BLaER1 treated with 17β-estradiol and CSF1 and Interleukin-3, amounts not matched to agents 10 nM and 100 nM (cell line): ENCODE results near the gene ZBTB7C.
"Not testable (repeated sequence)": the region's sequence is repeated elsewhere in the genome, so short reads cannot be mapped to it uniquely, and the experiment has no call there.

ENCODE experiments used
- H3K27ac ChIP-seq, 11 experiments: shearing (Covaris generic); formaldehyde crosslinking; 2 replicates each; pipeline ENCODE4 v1.8.1; 2022
- H3K27me3 ChIP-seq, 11 experiments: shearing (Covaris generic); formaldehyde crosslinking; 2 replicates each; pipeline ENCODE4 v1.8.1; 2022
- H3K36me3 ChIP-seq, 11 experiments: shearing (Covaris generic); formaldehyde crosslinking; 2 replicates each; pipeline ENCODE4 v1.8.1; 2022
- H3K4me1 ChIP-seq, 10 experiments: shearing (Covaris generic); formaldehyde crosslinking; 2 replicates each; pipeline ENCODE4 v1.8.1; 2022
- H3K4me2 ChIP-seq, 11 experiments: shearing (Covaris generic); formaldehyde crosslinking; 2 replicates each; pipeline ENCODE4 v1.8.1; 2022
- H3K4me3 ChIP-seq, 10 experiments: shearing (Covaris generic); formaldehyde crosslinking; 2 replicates each; pipeline ENCODE4 v1.8.1; 2022
- H3K9ac ChIP-seq, 11 experiments: shearing (Covaris generic); formaldehyde crosslinking; 2 replicates each; pipeline ENCODE4 v1.8.1; 2022
- H3K9me3 ChIP-seq, 11 experiments: shearing (Covaris generic); formaldehyde crosslinking; replicated peaks in 1 of 11; 2 replicates each; pipeline ENCODE4 v1.8.1; 2022
- H4K20me1 ChIP-seq, 11 experiments: shearing (Covaris generic); formaldehyde crosslinking; 2 replicates each; pipeline ENCODE4 v1.8.1; 2022
- Cebpa-rat ChIP-seq, 11 experiments: shearing (Covaris generic); IDR thresholded peaks; 2 replicates each; pipeline ENCODE4 v1.8.1; 2022

ZBTB7C gene

DNA sequence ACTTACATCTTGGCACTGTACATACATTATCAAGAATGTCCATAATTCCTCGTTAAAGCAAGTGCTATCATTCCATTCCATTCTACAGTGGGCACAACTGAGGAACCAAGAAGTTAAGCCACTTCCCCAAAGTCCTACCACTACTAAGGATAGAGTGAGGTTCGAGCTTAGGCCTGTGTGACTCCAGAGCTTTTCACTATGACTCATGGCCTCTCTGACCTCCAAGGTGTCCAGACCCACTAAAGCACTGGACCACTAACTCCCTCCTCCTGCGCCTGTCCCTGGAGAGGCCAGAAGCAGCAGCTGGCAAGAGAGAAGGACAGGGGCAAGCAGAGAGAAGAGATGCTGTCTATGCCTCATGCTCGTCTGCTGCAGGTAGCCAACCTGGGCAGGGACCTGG lies 117.0 kb downstream of the ZBTB7C start:
- H3K9ac ChIP-seq = no peak overlapping the region
- H3K4me3 ChIP-seq = no peak overlapping the region
- H3K4me1 ChIP-seq = peaks cover 0 to 37% (median 5%) of the 10 kb centered on the region in 10 experiments; a peak in 7 of 20 replicates
- H4K20me1 ChIP-seq = no peaks in the 10 kb centered on the region
- peak overlapping the region in 2 of 11 experiments; percentile 22 to 46; a peak in 2 of 22 replicates for H3K27ac ChIP-seq
- no peaks in the 10 kb centered on the region for H3K27me3 ChIP-seq
- peak overlapping the region in 3 of 11 experiments; percentile 51 to 83 (median 51); a peak in 6 of 22 replicates for H3K4me2 ChIP-seq
- H3K36me3 ChIP-seq = no peaks in the 10 kb centered on the region
- no peaks in the 10 kb centered on the region for H3K9me3 ChIP-seq
- TF ChIP-seq Cebpa-rat (IDR thresholded peaks at IDR 0.05) = no peak

DNA sequence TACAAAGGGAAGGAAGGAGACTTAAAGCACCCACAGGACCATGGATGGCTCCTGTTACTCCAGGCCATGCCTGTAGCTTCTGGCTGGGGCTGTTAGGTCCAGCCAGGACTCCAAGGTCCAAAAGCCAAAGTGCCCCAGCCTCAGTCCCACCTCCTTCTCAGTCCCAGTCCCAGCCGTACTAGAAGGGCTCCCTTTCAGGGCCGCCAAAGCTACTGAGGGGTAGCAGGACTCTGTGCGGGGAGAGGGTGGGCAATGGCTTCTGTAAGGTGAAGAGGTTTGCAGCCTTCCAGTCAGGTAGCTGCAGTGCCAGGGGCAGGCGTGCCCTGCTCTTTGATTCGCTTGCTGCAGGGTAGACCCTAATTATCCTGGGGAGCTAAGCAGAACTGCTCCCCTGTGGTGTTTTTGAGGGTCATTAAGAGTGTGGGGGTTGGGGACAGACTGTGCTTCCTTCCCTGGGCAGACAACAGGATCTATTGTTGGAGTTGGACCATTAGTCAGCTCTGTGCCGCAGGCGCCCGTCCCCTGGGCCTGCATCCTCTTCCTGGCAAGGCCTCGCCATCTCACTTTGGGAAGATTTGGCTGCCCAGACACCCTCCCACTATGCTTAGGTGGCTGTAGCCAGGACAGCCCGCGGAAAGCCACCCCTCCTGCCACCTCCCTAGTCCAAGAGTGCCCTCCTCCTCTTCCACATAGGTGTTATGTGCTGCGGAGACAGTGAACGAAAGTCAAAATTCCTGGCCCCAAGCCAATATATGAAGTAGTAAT lies 118.8 kb downstream of the ZBTB7C start:
- no peak for TF ChIP-seq Cebpa-rat (IDR thresholded peaks at IDR 0.05)
- H3K4me1 ChIP-seq = peaks cover 0 to 35% (median 5%) of the 10 kb centered on the region in 10 experiments; a peak in 7 of 20 replicates
- no peak overlapping the region for H3K4me2 ChIP-seq
- no peaks in the 10 kb centered on the region for H3K27me3 ChIP-seq
- no peak overlapping the region for H3K27ac ChIP-seq
- H3K9ac ChIP-seq = no peak overlapping the region
- no peak overlapping the region for H3K4me3 ChIP-seq
- H4K20me1 ChIP-seq = no peaks in the 10 kb centered on the region
- peaks cover 0 to 3% (median 0%) of the 10 kb centered on the region in 11 experiments; a peak in 5 of 22 replicates for H3K9me3 ChIP-seq
- no peaks in the 10 kb centered on the region for H3K36me3 ChIP-seq

DNA sequence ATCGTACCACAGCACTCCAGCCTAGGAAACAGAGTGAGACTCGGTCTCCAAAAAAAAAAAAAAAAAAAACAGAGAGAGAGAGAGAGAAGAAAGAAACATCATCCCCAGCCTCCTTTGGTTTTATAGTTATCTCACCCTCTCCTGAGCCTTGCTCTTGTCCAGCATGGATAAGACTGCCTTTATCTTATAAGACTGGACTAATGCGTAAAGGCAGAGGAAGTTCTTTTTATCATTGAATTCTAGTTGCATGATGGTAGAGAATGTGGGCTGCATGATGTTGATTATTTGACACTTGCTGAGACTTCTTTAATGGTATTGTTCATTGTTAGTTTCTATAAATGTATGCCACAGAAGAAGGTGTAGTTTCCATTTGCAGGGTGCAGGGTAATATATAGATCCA lies 124.4 kb downstream of the ZBTB7C start:
- no peak overlapping the region for H3K27ac ChIP-seq
- H3K27me3 ChIP-seq = no peaks in the 10 kb centered on the region
- H3K4me3 ChIP-seq = no peak overlapping the region
- no peaks in the 10 kb centered on the region for H3K36me3 ChIP-seq
- H3K9ac ChIP-seq = no peak overlapping the region
- H3K9me3 ChIP-seq = peaks cover 0 to 12% (median 5%) of the 10 kb centered on the region in 11 experiments; a peak in 8 of 22 replicates
- no peaks in the 10 kb centered on the region for H4K20me1 ChIP-seq
- no peak overlapping the region for H3K4me2 ChIP-seq
- TF ChIP-seq Cebpa-rat (IDR thresholded peaks at IDR 0.05) = no peak
- H3K4me1 ChIP-seq = no peaks in the 10 kb centered on the region

DNA sequence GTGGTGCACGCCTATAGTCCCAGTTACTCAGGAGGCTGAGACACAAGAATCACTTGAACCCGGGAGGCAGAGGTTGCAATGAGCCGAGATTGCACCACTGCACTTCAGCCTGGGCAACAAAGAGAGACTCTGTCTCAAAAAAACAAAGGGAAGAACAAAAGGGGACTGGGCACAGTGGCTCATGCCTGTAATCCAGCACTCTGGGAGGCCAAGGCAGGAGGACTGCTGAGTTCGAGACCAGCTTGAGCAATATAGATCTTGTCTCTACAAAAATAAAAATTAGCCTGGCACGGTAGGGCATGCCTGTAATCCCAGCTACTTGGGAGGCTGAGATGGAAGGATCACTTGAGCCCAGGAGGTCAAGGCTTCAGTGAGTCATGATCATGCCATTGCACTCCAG lies 125.2 kb downstream of the ZBTB7C start:
- H4K20me1 ChIP-seq, H3K4me1 ChIP-seq, H3K27me3 ChIP-seq, H3K4me2 ChIP-seq, H3K4me3 ChIP-seq, H3K9ac ChIP-seq, H3K27ac ChIP-seq, H3K36me3 ChIP-seq: not testable (repeated sequence)
- peaks cover 0 to 12% (median 5%) of the 10 kb centered on the region in 11 experiments; a peak in 8 of 22 replicates for H3K9me3 ChIP-seq

DNA sequence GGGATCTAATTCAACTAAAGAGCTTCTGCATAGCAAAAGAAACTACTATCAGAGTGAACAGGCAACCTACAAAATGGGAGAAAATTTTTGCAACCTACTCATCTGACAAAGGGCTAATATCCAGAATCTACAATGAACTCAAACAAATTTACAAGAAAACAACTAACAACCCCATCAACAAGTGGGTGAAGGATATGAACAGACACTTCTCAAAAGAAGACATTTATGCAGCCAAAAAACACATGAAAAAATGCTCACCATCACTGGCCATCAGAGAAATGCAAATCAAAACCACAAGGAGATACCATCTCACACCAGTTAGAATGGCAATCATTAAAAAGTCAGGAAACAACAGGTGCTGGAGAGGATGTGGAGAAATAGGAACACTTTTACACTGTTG lies 127.7 kb downstream of the ZBTB7C start:
- H3K27ac ChIP-seq, H3K4me3 ChIP-seq, H3K27me3 ChIP-seq, H3K4me1 ChIP-seq, H3K36me3 ChIP-seq, H3K9ac ChIP-seq, H4K20me1 ChIP-seq, H3K4me2 ChIP-seq: not testable (repeated sequence)
- peaks cover 3 to 22% (median 12%) of the 10 kb centered on the region in 11 experiments; a peak in 12 of 22 replicates for H3K9me3 ChIP-seq

DNA sequence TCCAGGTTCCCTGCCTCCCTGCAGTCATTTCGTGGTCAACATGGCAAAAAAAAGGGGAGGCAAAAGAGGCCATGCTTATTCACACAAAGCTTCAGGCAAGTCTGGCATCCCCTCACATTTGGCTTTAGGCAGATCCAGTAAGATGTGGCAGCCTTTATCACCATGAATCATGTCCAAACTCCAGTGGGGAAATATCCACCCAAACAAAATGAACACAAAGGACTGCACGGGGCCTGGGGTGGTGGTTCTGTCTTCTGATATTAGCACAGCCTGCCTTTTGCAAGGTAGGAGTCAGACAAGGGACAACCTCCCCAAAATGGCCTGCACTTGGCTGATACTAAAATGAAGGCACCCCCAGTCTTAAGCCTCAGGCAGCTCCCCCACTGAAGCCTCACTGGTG lies 129.9 kb downstream of the ZBTB7C start:
- Histone ChIP-seq H3K36me3 (no peaks in the 10 kb centered on the region), H3K4me1 (no peaks in the 10 kb centered on the region), H3K27ac (no peak overlapping the region), H3K4me3 (no peak overlapping the region), H3K4me2 (no peak overlapping the region), H3K27me3 (no peaks in the 10 kb centered on the region), H3K9ac (no peak overlapping the region), H4K20me1 (no peaks in the 10 kb centered on the region), H3K9me3 (peaks cover 0 to 10% (median 8%) of the 10 kb centered on the region in 11 experiments; a peak in 7 of 22 replicates)
- TF ChIP-seq Cebpa-rat (IDR thresholded peaks at IDR 0.05) = no peak

DNA sequence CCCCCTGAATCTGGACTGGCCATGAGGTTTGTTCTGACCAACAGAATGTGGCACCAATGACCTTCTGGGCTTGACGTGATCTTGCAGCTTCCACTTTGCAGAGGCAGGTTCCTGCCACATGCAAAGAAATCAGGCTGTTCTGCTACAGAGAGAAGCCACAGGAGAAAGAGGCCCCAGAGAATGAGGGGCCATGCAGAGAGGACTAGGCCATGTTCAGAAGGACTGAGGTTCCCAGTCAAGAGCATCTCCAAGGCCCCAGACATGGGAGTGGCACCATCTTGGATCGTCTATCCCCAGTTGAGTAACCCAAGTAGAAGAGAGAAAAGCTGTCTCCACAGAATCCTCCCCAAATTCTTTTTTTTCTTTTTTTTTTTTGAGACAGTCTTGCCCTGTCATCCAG lies 131.1 kb downstream of the ZBTB7C start:
- Histone ChIP-seq H3K27me3 (no peaks in the 10 kb centered on the region), H3K36me3 (no peaks in the 10 kb centered on the region), H3K9me3 (peaks cover 0 to 10% (median 8%) of the 10 kb centered on the region in 11 experiments; a peak in 6 of 22 replicates), H3K4me3 (no peak overlapping the region), H4K20me1 (no peaks in the 10 kb centered on the region), H3K4me2 (no peak overlapping the region), H3K9ac (no peak overlapping the region), H3K27ac (no peak overlapping the region), H3K4me1 (no peaks in the 10 kb centered on the region)
- TF ChIP-seq Cebpa-rat (IDR thresholded peaks at IDR 0.05) = no peak

DNA sequence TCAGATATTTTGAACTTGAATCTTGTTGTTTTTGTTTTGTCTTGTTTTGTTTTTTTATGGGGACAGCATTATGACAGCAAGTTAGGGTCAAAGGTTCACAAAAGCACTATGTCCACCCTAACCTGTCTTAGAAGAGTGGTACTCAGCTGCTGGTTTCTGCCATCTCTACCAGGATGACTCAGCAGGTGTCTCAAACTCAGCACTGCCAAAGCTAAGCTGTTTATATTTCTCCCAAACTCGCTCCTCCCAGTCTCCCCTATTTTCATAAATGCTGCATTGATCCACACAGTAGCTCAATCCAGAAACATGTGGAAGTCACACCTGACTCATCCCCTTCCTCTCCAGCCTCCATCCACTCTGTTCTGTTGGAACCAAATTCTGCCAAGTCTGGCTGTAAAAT lies 134.9 kb downstream of the ZBTB7C start:
- H3K4me1 ChIP-seq = no peaks in the 10 kb centered on the region
- no peaks in the 10 kb centered on the region for H4K20me1 ChIP-seq
- no peak overlapping the region for H3K4me3 ChIP-seq
- H3K9ac ChIP-seq = no peak overlapping the region
- H3K27me3 ChIP-seq = no peaks in the 10 kb centered on the region
- peaks cover 0 to 10% (median 8%) of the 10 kb centered on the region in 11 experiments; a peak in 6 of 22 replicates for H3K9me3 ChIP-seq
- no peaks in the 10 kb centered on the region for H3K36me3 ChIP-seq
- TF ChIP-seq Cebpa-rat (IDR thresholded peaks at IDR 0.05) = no peak
- no peak overlapping the region for H3K4me2 ChIP-seq
- no peak overlapping the region for H3K27ac ChIP-seq

DNA sequence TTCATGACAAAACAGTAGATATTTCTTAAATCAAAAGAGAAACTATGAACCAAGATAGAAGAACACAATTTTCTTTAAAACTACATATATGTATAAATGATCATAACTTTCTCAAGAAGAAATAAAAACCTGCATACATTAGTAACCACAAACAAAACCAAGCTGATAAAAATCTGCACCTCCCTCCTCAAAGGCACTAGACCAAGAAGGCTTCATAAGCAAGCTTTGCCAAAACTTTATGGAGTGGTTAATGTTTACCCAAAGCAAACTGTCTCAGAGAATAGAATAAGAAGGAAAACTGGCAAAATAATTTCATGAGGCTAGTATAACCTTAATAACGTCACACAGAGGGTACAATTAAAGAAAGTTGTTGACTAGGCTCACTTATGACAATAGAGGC lies 138.3 kb downstream of the ZBTB7C start:
- H3K4me1 ChIP-seq = no peaks in the 10 kb centered on the region
- H3K27me3 ChIP-seq = no peaks in the 10 kb centered on the region
- no peaks in the 10 kb centered on the region for H4K20me1 ChIP-seq
- no peak overlapping the region for H3K4me2 ChIP-seq
- no peak overlapping the region for H3K9ac ChIP-seq
- peaks cover 0 to 4% (median 0%) of the 10 kb centered on the region in 11 experiments; a peak in 1 of 22 replicates for H3K9me3 ChIP-seq
- H3K27ac ChIP-seq = no peak overlapping the region
- no peak for TF ChIP-seq Cebpa-rat (IDR thresholded peaks at IDR 0.05)
- no peaks in the 10 kb centered on the region for H3K36me3 ChIP-seq
- H3K4me3 ChIP-seq = no peak overlapping the region

DNA sequence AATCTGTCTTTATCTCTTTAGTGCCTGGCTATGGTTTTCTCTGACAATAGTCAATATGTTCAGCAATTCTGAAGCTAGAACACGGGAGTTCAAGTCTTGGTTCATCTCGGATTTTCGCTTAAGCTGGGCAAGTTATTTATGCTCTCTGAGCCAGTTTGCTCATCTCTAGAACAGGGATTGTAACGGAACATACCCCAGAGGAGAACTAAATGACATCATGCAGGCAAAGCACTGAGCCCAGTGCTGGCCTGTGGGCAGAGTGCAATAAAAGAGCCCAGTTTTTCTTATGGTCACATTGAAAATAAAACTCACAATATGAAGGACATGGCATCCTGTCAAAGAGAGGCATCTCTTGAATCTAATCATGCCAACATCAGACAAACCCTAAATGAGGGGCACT lies 143.9 kb downstream of the ZBTB7C start:
- TF ChIP-seq Cebpa-rat (IDR thresholded peaks at IDR 0.05) = no peak
- H3K36me3 ChIP-seq = no peaks in the 10 kb centered on the region
- H3K27me3 ChIP-seq = no peaks in the 10 kb centered on the region
- no peak overlapping the region for H3K4me2 ChIP-seq
- H3K9me3 ChIP-seq = peaks cover 0 to 4% (median 0%) of the 10 kb centered on the region in 11 experiments; a peak in 1 of 22 replicates
- H4K20me1 ChIP-seq = no peaks in the 10 kb centered on the region
- no peak overlapping the region for H3K27ac ChIP-seq
- no peaks in the 10 kb centered on the region for H3K4me1 ChIP-seq
- no peak overlapping the region for H3K4me3 ChIP-seq
- H3K9ac ChIP-seq = no peak overlapping the region
